Right kidney (tissue), 1 donor: Measurements from ENCODE around the gene CHST15.

Source experiments
- DNase-seq: peaks from one replicate; pipeline ENCODE4 v3.0.0-alpha.2; 2016

The CHST15 gene

DNA sequence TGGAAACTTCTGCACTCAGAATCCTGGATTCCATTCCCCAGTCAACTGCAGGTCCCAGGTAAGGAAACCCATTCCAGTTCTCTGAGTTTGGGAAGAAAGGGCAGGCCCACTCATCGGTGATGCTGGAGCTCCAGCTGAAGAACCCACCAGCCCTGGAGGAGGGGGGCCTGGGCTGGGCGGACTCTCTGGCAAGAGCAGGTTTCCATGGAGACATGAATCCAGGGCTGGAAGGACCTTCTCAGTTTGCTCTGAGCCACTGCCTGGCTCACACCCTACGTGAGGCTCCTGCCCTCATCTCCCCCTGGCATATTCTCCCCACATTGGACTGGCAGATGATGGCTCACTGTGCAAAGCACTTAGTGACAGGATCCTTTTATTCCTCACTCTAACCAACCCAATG lies 128.4 kb downstream of the CHST15 start:
- DNase-seq: no peak

DNA sequence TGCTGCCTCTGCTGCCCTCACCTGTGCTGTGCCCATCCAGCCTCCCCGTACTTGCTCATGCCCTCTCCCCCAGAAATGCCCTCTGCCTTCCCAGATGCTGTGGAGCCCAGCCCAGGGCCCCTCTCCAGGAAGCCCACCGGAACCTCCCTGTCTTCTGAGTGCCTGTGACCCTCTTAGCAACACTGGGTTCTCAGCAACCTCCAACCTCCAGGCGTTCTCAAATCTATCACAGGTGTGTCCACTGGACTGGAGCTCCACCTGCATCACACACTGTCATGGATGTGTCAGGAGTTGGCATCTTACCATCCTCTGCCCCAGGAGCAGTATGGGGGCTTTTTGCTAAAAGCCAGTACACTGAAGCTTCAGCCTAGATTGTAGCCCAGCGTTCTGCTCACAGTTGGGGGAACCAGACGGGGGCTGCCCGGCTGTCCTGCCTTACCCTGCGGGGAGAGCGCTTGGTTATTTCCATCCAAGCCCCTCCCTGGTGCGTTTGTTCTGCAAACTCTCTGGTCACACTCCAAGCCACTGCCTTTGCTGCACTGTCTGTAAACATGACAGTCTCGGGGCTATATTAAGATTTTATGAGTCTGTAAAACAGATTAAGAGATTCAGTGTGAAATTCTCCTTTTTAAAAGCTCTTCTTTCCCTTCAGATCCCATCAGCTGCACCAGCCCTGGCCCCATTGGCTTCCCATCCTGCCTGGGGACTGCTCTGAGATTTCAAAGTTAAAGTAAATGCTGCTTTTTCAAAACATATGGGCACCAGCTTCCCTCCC lies 130.5 kb downstream of the CHST15 start:
- no peak for DNase-seq

DNA sequence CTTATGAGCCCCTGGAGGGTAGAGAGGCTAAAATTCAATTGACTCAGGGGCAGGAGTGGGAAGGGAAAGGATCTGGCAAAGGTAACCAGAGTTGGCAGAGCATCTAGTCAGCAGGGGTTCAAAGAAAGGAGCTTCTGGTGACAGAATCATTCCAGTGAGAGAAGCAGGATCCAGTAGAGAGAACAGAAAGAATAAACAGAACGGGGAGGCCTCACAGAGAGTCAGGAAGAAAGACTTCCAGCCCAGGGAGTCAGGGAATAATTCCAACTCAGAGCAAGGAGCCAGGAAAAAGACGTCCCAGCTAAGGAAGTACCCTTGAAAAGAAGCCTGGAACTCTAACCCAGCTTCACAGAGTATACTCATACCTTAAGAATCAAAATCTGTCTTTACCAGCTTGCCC lies 135.2 kb downstream of the CHST15 start:
- DNase-seq: no peak
